Measurements from ENCODE around the gene CYP3A7. TPM values are rescaled to one million over a fixed set of nuclear protein-coding genes. Genes with fewer than 3 reads are reported as not detected.

Gene CYP3A7
- not detected for total RNA-seq

GRCh38 chr7:99734987-99735386 lies at the start of gene CYP3A7:
TSS of gene CYP3A7 (minus strand) at chr7:99735196. CDS start at chr7:99735093, 103 bp downstream.
- no peaks in the 10 kb centered on the region for H3K36me3 ChIP-seq
- H3K9me3 ChIP-seq = no peaks in the 10 kb centered on the region
- no peak within 1 kb of the TSS for H3K4me3 ChIP-seq
- TF ChIP-seq CTCF (IDR thresholded peaks at IDR 0.05) (no peak), POLR2A (IDR thresholded peaks at IDR 0.05) (no peak), POLR2AphosphoS5 (IDR thresholded peaks at IDR 0.05) (no peak)
- intact Hi-C loops (cut with DNase I) = no loop called here
- H3K4me1 ChIP-seq (replicated peaks) = no peaks in the 10 kb centered on the region
- H3K27me3 ChIP-seq (replicated peaks; ENCODE audit: insufficient read depth) = no peaks in the 10 kb centered on the region
- WGBS = 71% methylated on average over 5 of the region's 5 CpGs
- DNase-seq (ENCODE audit: low spot score) = no peak
- no peak within 1 kb of the TSS for H3K27ac ChIP-seq

DNA sequence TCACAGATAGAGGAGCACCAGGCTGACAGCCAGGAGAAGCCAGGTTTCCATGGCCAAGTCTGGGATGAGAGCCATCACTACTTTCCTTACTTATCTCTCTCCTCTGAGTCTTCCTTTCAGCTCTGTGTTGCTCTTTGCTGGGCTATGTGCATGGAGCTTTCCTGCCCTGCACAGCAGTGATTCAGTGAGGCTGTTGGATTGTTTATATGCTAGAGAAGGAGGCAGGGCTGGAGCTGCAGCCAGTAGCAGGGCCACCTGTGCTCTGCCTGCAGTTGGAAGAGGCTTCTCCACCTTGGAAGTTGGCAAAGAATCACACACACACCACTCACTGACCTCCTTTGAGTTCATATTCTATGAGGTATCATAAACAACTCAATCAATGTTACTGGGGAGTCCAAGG lies 49.0 kb upstream of the CYP3A7 start, which contains the start of gene CYP3A4:
TSS of gene CYP3A4 (minus strand) at position 178 of the 400 bp plus-strand sequence. CDS start at position 75, 103 bp downstream.
- H3K4me3 ChIP-seq = no peak within 1 kb of the TSS
- H3K27ac ChIP-seq = no peak within 1 kb of the TSS
- DNase-seq (ENCODE audit: low spot score) = no peak
- no peaks in the 10 kb centered on the region for H3K36me3 ChIP-seq
- intact Hi-C loops (cut with DNase I) = no loop called here
- TF ChIP-seq POLR2AphosphoS5 (IDR thresholded peaks at IDR 0.05) (no peak), POLR2A (IDR thresholded peaks at IDR 0.05) (no peak), CTCF (IDR thresholded peaks at IDR 0.05) (no peak)
- no peaks in the 10 kb centered on the region for H3K4me1 ChIP-seq (replicated peaks)
- no peaks in the 10 kb centered on the region for H3K27me3 ChIP-seq (replicated peaks; ENCODE audit: insufficient read depth)
- no peaks in the 10 kb centered on the region for H3K9me3 ChIP-seq

DNA sequence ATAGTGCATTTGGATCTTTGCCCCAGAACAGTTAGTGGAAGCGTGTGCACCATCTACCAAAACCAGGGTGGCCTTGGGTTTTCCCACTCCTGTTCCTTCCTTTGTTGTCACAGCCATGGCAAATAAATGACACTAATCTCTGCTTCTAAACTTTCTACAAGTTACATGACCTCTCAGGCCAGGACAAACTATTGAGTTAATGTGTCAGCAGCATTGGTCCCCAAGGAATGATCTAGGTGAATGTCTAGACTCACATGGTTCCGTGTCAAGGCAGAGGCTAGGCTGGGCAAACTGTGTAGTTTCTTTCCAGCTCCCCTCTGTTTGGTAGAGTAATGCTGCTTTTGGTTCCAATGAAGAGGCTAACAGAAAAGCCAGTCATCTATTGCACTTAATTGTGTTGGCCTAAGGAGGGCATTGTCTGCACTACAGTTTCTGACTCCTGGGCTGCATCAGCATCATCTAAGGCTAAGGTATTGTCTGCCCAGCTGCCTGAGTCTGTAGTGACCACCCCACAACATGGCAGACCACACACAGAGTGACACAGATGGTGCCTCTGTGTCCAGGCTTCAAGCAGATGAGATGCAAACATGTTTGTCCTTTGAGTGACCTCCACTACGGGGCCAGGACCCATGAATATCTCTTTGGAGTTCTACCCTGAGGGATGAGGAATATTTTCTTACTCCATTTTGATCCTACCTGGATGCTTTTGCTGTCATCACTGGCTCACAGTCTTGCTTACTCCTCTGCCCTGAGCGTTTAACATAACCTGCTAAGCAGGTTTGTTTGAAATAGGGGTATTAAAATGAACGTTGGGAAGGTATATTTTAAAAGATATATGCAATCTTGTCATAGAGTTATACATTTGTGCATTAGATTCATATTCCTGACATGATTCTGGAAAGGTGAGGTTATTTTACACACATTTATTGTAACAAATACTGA lies 47.3 kb upstream of the CYP3A7 start:
- WGBS = 56% methylated on average over 5 of the region's 5 CpGs
- Histone ChIP-seq H3K27me3 (replicated peaks; ENCODE audit: insufficient read depth) (no peaks in the 10 kb centered on the region), H3K36me3 (no peaks in the 10 kb centered on the region), H3K9me3 (no peaks in the 10 kb centered on the region), H3K4me3 (no peak overlapping the region), H3K27ac (no peak overlapping the region), H3K4me1 (replicated peaks) (no peaks in the 10 kb centered on the region)
- DNase-seq (ENCODE audit: low spot score) = no peak
- intact Hi-C loops (cut with DNase I) = no loop called here
- no peak for TF ChIP-seq POLR2A (IDR thresholded peaks at IDR 0.05)
- no peak for TF ChIP-seq POLR2AphosphoS5 (IDR thresholded peaks at IDR 0.05)
- TF ChIP-seq CTCF (IDR thresholded peaks at IDR 0.05) = no peak

DNA sequence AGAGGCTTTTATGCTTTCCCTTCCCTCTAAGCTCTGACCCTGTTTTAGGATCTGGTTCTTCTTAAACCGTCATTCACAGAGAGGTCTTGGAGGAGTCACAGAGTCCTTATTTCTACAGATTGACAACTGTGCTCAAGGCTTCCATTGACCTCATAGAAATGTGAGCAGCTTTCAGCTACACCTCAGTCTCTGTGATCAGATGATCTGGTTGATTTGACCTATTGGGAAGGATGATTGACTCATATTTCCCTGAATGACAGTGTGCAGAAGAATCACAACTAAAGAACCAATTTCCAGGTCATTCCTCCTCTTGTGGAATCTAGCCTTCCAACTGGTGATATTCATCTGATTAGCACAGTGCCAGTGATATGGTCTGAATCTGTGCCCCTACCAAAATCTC lies 45.6 kb upstream of the CYP3A7 start:
- Histone ChIP-seq H3K9me3 (no peaks in the 10 kb centered on the region), H3K36me3 (no peaks in the 10 kb centered on the region), H3K27me3 (replicated peaks; ENCODE audit: insufficient read depth) (no peaks in the 10 kb centered on the region), H3K4me3 (no peak overlapping the region), H3K4me1 (replicated peaks) (no peaks in the 10 kb centered on the region), H3K27ac (no peak overlapping the region)
- WGBS = 90% methylated on average over 1 of the region's 1 CpG
- intact Hi-C loops (cut with DNase I) = no loop called here
- no peak for DNase-seq (ENCODE audit: low spot score)
- TF ChIP-seq POLR2A (IDR thresholded peaks at IDR 0.05) (no peak), CTCF (IDR thresholded peaks at IDR 0.05) (no peak), POLR2AphosphoS5 (IDR thresholded peaks at IDR 0.05) (no peak)

GRCh38 chr7:99779949-99780348 lies 45.0 kb upstream of the CYP3A7 start:
- Histone ChIP-seq H3K4me3 (no peak overlapping the region), H3K27ac (no peak overlapping the region), H3K9me3 (no peaks in the 10 kb centered on the region), H3K36me3 (no peaks in the 10 kb centered on the region), H3K4me1 (replicated peaks) (no peaks in the 10 kb centered on the region), H3K27me3 (replicated peaks; ENCODE audit: insufficient read depth) (no peaks in the 10 kb centered on the region)
- no peak for DNase-seq (ENCODE audit: low spot score)
- intact Hi-C loops (cut with DNase I) = no loop called here
- WGBS = 84% methylated on average over 3 of the region's 3 CpGs
- no peak for TF ChIP-seq POLR2A (IDR thresholded peaks at IDR 0.05)
- TF ChIP-seq POLR2AphosphoS5 (IDR thresholded peaks at IDR 0.05) = no peak
- no peak for TF ChIP-seq CTCF (IDR thresholded peaks at IDR 0.05)

Measured in prostate gland (tissue), 2 donors.